ENCODE results near the gene ASB14. TPM values are rescaled to one million over a fixed set of nuclear protein-coding genes. Genes with fewer than 3 reads are reported as not detected.
"Not testable (repeated sequence)": the region's sequence is repeated elsewhere in the genome, so short reads cannot be mapped to it uniquely, and the experiment has no call there.

Gene ASB14
- total RNA-seq, 2 donors from 2014 or later: not detected

DNA sequence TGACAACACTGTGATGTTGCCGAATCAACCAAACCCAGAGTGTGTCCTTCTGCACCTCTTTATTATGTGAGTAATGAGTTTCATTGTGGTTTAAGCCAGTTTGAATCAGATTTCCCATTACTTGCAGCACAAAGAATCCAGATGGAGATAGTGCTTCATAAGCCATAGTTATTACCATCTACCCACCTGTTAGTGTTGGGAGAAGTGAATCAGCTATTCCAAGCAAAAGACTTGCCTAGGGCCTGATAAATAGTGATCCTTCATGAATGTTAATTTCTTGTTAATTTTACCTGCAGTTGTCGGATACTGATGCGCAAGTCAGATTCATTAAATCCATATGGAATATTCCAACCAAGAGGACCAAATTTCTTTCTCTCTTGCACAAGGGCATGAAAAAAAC lies 21.7 kb upstream of the ASB14 start:
- Histone ChIP-seq H3K27ac (no peak overlapping the region), H3K4me1 (ENCODE audit: control insufficient read depth in 1 of 2, low read depth in 2 of 2) (no peaks in the 10 kb centered on the region), H3K9me3 (no peaks in the 10 kb centered on the region), H3K4me3 (no peak overlapping the region), H3K36me3 (no peaks in the 10 kb centered on the region), H3K27me3 (replicated peaks; ENCODE audit: insufficient read depth) (no peaks in the 10 kb centered on the region)
- TF ChIP-seq, protein P1, sequence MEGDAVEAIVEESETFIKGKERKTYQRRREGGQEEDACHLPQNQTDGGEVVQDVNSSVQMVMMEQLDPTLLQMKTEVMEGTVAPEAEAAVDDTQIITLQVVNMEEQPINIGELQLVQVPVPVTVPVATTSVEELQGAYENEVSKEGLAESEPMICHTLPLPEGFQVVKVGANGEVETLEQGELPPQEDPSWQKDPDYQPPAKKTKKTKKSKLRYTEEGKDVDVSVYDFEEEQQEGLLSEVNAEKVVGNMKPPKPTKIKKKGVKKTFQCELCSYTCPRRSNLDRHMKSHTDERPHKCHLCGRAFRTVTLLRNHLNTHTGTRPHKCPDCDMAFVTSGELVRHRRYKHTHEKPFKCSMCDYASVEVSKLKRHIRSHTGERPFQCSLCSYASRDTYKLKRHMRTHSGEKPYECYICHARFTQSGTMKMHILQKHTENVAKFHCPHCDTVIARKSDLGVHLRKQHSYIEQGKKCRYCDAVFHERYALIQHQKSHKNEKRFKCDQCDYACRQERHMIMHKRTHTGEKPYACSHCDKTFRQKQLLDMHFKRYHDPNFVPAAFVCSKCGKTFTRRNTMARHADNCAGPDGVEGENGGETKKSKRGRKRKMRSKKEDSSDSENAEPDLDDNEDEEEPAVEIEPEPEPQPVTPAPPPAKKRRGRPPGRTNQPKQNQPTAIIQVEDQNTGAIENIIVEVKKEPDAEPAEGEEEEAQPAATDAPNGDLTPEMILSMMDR (IDR thresholded peaks at IDR 0.05): no peak
- no peak for ATAC-seq (ENCODE audit: insufficient number of reproducible peaks, low FRiP score, low read depth)
- DNase-seq (ENCODE audit: low spot score): no peak

DNA sequence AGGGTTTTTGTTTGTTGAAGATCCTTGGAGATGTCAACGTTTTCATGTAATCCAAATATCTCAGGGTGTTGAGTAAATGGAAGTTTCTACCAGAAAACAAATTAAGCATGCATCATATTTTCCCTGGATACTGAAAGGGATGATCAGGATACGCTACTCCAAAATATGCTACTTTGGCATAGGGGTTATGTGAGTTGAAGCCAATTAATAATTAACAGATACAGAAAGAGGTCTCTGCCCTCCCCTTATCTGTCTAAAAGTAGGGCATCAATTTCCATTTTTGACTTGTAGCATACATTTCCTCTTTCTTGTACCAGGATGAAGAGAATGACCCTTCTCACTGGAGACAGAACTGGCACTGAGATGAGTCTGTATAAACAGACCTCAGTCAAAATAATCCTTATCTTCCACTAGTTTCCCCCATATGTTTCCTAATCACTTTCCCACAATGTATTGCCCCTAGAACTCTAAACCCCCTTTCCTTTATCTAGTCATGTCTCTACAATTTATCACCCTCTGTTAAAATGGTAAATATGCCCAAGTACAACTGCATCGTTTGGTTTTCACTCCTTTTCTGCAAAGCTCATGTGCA lies 17.4 kb upstream of the ASB14 start:
- TF ChIP-seq, protein P1 (IDR thresholded peaks at IDR 0.05): no peak
- no peaks in the 10 kb centered on the region for H3K36me3 ChIP-seq
- ATAC-seq (ENCODE audit: insufficient number of reproducible peaks, low FRiP score, low read depth) (no peak), DNase-seq (ENCODE audit: low spot score) (no peak)
- no peak overlapping the region for H3K27ac ChIP-seq
- no peaks in the 10 kb centered on the region for H3K4me1 ChIP-seq (ENCODE audit: control insufficient read depth in 1 of 2, low read depth in 2 of 2)
- no peaks in the 10 kb centered on the region for H3K9me3 ChIP-seq
- no peak overlapping the region for H3K4me3 ChIP-seq
- no peaks in the 10 kb centered on the region for H3K27me3 ChIP-seq (replicated peaks; ENCODE audit: insufficient read depth)

DNA sequence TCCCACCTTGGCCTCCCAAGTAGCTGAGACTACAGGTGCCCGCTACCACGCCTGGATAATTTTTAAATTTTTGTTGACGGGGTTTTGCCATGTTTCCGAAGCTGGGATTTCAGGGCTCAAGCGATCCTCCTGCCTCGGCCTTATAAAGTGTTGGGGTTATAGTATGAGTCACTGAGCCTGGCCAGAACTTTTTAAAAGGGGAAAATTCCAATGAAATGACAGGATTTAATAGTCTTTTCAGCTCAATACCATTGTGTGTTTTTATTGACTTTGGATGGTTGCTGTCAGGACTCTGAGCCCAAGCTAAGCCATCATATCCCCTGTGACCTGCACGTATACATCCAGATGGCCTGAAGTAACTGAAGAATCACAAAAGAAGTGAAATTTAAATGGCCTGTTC lies 11.0 kb upstream of the ASB14 start:
- not testable (repeated sequence) for H3K27me3 ChIP-seq (replicated peaks; ENCODE audit: insufficient read depth); DNase-seq (ENCODE audit: low spot score); H3K4me3 ChIP-seq; H3K27ac ChIP-seq; H3K4me1 ChIP-seq (ENCODE audit: control insufficient read depth in 1 of 2, low read depth in 2 of 2); H3K36me3 ChIP-seq; ATAC-seq (ENCODE audit: insufficient number of reproducible peaks, low FRiP score, low read depth); H3K9me3 ChIP-seq

DNA sequence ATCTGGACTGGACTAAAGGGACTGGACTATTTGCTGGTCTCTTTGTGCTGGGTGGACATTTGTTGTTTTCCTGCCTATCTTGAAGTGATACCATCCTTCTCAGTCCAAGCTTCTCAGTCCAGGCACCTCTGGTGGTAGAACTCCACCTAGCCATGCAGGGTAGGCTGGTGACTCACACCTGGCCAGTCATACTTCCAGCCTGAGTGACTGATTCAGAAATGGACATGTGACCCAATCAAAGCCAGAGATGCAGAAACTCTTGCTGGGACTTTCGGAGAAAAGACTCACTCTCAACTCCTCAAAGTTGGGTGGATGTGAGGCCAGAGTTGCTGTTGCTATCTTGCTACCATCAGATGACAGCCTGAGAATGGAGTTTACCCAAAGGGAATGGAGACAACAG lies 5.6 kb upstream of the ASB14 start:
- TF ChIP-seq, protein P1 (IDR thresholded peaks at IDR 0.05): no peak
- no peaks in the 10 kb centered on the region for H3K27me3 ChIP-seq (replicated peaks; ENCODE audit: insufficient read depth)
- DNase-seq (ENCODE audit: low spot score): no peak
- H3K27ac ChIP-seq: no peak overlapping the region
- no peaks in the 10 kb centered on the region for H3K36me3 ChIP-seq
- no peak overlapping the region for H3K4me3 ChIP-seq
- no peaks in the 10 kb centered on the region for H3K9me3 ChIP-seq
- H3K4me1 ChIP-seq (ENCODE audit: control insufficient read depth in 1 of 2, low read depth in 2 of 2): no peaks in the 10 kb centered on the region
- ATAC-seq (ENCODE audit: insufficient number of reproducible peaks, low FRiP score, low read depth): no peak

DNA sequence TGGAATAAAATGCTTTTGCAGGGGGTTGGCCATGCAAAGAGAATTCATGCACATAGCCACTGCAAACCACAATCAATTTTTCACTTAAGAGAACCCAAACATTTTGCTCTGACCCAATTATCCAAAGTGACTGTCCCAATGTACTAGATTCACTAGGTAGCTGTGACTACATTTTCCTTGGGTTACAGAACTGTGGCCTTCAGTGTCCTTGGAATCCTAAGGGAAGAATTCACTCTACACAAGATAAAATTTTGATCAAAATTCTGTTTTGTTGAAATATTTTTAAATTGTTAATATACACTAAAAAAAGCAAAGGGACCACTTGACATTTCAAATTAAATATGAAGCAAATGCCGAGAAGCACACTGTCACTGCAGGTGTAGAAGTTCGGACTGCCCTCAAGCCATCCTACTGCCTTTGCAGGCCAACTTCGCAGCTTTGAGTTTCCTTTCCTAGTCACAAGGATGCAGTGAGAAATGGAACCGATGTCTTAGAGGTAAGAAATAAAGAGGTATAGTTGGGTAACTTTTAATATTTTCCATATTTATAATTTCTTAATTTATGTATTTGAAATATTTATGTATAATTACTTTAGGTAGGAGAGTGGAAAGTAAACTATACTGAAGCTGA lies 527 bp upstream of the ASB14 start:
- ATAC-seq (ENCODE audit: insufficient number of reproducible peaks, low FRiP score, low read depth): no peak
- H3K4me1 ChIP-seq (ENCODE audit: control insufficient read depth in 1 of 2, low read depth in 2 of 2): peaks cover 0 to 7% of the 10 kb centered on the region in 2 donors
- no peak overlapping the region for H3K4me3 ChIP-seq
- no peaks in the 10 kb centered on the region for H3K36me3 ChIP-seq
- TF ChIP-seq, protein P1 (IDR thresholded peaks at IDR 0.05): no peak
- no peaks in the 10 kb centered on the region for H3K9me3 ChIP-seq
- H3K27me3 ChIP-seq (replicated peaks; ENCODE audit: insufficient read depth): no peaks in the 10 kb centered on the region
- no peak overlapping the region for H3K27ac ChIP-seq
- no peak for DNase-seq (ENCODE audit: low spot score)

DNA sequence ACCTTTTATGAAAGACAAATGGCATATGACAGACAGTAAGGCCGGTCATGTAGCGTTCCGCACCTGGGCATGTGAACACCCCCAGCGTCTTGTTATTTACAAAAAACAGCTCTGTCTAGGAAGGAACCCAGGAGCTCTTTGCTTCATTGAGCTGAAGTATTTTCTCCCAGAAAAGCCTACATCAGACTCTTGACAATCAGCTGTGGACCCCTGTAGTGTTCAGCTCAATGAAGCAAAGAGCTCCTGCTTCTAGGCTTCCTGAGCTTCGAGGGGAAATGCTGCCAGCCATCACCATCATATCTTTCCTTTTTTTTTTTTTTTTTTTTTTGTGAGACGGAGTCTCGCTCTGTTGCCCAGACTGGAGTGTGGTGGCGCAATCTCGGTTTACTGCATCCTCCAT lies 4.1 kb downstream of the ASB14 start:
- Histone ChIP-seq H3K36me3 (no peaks in the 10 kb centered on the region), H3K27me3 (replicated peaks; ENCODE audit: insufficient read depth) (no peaks in the 10 kb centered on the region), H3K4me1 (ENCODE audit: control insufficient read depth in 1 of 2, low read depth in 2 of 2) (peaks cover 0 to 7% of the 10 kb centered on the region in 2 donors), H3K4me3 (no peak overlapping the region), H3K27ac (no peak overlapping the region), H3K9me3 (no peaks in the 10 kb centered on the region)
- no peak for DNase-seq (ENCODE audit: low spot score)
- TF ChIP-seq, protein P1 (IDR thresholded peaks at IDR 0.05): no peak
- no peak for ATAC-seq (ENCODE audit: insufficient number of reproducible peaks, low FRiP score, low read depth)
